GM21825 (cell line): ENCODE measurements around the gene MEIS1.

Experiments used
- ATAC-seq: cut with Tn5 transposase; IDR thresholded peaks from one replicate; pipeline ENCODE4 v1.9.1; 2021; ENCODE audit warnings: mild to moderate bottlenecking, moderate library complexity; ENCODE audit not compliant: unreplicated experiment

The MEIS1 gene

DNA sequence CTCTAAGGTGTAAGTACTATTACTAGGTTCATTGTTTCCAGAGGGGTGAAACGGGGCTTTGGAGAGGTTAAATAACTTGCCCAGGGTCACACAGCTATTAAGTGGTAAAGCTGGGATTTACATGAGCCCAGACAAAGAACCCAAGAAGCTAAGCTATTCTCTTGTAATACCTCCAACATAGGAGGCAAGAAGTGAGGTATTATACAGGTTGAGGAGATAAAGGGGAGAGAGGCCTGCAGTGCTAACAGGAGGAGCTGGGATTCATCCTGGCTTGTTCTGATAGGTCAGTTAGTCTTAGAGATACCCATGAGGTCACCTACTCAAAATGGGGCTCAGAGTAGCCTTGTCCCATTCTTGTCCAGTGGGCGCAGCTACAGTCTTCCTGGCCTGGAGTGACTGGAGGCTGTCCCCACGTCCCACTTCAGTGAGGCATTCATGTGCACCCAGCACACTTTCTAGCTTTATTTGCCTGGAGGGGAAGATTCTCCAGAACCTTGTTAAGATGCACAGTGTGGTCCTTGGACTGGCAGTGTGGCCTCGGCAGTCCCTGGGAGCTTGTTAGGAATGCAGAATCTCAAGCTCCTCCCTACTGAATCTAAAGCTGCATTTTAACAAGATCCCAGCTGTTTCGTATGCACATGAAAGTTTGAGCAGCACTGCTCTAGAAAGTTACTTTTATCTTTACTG is 63.5 kb downstream of the MEIS1 start:
- ATAC-seq = no peak

DNA sequence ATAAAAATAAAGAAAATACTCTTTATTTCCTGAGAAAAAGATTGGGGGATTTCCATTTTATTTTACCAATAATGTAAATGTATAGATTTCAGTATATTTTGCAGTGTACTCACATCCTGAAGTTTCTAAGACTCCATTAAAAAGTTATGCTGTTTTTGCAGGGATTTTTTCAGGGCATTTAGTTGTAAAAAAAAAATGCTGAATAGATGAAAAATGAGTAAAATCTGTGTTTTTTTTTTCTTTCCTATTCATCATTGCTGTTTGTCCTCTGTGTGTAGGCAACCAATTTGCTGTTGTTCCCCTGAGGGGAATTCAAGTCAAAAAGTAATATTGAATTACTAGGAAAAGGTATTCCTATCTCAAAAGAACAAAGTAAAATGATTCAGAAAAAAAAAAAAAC is 66.3 kb downstream of the MEIS1 start:
- no peak for ATAC-seq

DNA sequence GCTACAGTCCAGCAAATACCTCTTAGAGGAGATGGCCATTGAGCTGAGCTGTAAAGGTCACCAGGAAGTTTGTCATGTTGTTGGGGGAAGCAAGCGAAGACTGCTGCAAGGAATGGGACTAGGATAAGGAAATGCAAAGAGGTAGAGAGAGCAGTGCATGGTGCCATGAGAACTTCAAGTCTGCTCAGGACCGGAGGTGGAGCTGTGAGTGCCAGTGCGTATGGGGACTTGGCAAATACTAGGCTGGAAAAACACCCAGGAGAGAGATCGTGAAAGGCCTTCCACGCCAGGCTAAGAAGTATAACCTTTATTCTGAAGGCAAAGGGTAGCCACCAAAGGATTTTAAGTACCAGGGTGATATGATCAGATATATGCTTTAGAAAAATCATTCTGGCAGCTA is 71.3 kb downstream of the MEIS1 start:
- ATAC-seq = no peak

DNA sequence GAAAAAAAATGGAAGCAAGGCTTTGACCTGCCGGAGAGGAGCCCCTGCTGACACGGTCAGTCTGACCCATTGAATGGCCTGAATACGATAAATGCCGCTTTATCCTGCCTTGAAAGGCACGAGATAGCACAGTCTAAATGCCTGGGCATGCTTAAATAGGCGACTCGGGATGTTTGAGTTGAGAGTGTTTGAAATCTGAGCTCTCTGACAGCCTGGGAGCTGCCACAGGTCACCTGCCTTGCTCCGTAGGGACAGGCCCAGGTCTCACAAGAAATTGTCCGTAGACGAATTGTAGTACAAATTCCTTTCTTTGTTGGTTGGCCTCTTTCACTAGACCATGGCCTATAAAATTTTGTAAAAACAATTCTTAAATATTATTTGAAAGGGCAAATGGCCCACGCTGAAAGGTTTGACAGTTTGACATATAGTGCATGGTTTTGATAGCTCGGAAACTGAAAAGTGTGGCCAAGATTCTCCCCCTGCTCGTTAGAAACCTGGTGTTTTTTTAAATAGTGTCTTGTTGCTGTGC is 72.8 kb downstream of the MEIS1 start:
- ATAC-seq = no peak

DNA sequence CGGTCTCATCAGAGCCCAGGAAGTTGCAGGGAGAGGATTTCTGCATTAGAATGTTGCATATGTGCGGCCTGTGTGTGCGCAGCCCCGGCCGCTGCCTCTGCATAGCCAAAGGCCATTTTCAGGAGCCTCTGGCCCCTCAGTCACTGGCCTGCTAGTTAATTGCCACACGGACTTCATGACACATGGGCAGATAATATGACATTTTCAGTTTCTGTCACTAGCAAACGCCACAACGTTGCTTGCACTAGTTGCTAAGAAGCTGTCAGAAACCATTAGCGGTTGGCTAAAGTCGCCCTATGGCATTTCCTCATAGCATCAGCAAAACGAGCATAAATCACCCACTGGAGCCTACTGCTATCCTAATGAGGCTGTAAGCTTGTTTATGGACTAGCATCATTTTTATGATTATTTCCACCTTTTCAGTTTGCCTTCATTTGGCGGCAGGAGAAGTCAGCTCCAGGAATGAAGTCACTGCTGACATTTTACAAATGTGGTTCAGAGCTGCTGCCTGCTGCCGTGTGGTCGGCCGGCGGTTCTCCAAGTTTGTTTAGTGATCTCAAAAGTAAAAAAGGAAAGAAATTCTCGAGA is 73.7 kb downstream of the MEIS1 start:
- ATAC-seq = no peak

DNA sequence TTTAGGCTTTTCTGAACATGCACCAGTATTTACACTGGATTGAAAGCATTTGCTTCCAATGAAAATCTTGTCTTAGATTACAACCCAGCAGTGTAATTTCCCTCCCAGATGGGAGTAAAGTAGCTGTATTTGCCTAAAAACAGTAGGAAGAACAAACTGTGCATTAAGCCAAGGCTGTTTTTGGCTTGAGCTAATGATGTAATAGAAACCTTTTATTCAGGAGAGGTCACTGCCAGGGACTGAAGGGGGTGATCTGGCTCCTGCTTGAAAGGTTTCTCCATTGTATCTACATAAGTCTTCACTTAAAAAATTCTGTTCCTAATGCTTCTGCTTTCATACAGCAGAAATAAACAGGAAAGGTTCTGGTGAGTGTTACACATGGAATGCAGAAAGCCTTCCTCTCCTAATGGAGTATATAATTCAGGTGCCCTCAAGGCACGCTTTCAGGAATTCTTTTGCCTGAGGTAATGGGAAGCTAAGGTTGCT is 74.4 kb downstream of the MEIS1 start:
- no peak for ATAC-seq

DNA sequence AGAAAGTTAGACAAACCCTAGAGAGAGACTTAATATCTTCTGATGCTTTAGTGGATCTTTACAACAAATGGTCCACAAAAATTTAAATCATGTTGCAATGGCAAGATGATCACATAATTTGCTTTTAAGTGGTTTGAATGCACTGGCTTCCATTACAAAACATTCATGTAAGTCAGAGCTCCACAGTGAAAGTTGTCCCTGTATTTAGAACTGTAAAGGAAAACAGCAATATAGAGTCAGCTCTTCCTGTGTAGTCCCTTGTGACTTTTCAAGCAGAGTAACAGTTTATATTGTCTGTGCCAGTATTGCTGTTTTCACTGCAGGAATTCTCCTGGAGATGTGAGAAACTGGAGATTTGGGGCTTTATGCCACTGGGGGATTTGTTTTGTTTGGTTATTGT is 77.7 kb downstream of the MEIS1 start:
- ATAC-seq = no peak

DNA sequence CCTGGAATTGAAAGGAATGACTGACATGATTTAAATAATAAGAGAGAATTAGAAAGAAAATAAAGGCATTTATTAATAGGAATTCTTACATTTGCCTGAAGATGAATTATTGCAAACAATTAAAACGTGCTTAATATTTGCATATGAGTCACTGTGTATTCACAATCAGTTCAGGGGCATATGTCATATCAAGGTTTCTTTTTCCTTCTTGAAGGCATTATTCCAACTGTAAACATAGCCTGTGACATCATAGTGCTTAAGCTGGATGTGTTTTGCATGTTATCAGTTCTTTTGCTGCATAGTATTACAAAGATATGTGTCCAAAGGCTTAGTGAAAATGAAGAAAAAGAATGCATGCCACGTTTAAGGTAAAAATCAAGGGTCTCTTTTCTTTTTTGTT is 80.8 kb downstream of the MEIS1 start:
- ATAC-seq = no peak

DNA sequence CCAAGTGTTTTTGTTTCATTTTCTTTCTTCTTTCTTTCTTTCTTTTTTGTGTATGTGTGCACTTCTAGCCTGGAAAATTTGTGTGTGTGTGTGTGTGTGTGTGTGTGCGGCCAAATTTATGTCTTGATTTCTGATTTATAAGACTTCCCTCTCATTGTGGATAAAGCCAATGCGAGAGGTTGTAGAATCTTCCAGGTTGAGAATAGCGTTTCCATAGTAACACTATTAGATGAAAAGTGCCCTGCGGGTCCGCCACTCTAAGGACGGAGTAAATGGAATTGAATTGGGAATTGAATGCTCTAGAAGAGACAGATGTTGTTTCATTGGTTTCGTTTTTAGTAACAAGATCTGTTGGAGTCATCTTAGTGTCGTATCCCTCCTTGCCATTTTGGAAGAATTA is 81.6 kb downstream of the MEIS1 start:
- ATAC-seq = no peak

DNA sequence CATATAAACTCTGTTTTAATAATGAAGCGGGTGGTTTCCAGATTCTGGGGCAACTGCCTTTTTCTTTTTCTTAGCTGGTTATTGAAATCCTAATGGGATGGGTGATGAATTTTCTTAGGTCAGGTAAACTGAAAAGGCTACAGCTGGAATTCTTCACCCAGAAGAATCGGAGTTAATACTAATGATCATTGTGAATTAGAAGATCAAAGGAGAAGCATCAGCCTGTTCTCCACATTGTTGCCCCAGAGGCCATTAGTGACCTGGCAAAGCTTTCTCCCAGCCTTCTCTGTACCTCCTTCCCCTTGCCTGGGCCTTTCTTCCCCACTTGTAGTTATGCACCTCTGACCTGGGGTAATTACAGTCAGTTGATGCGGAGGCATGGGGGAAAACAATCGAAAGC is 82.8 kb downstream of the MEIS1 start:
- no peak for ATAC-seq

DNA sequence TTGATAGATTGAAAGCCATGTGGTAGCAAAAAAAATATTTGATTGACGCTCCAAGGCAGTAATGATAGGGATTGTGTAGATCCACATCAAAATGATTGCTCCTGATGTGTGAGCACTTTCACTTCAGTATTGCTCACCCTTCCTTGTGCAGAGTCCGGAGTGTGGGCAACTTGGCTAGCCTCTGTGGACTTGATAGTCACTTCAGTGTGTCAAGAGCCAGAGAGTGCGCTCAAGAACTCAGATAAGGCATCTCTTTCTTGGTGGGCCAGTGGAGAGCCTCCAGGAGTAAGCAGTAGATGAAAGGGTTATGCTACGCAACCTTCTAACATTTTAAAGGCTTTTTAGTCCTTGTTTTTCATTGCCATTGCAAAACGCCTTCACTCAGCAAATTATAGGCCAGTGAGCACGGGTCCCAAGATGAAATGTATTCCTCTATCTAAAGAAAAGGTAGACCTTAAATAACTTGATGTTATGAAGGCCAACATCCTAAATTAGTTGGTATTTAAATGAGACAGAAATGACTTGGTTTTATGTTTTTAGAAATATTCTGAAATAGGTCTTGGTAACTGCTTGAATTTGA is 84.4 kb downstream of the MEIS1 start:
- no peak for ATAC-seq

DNA sequence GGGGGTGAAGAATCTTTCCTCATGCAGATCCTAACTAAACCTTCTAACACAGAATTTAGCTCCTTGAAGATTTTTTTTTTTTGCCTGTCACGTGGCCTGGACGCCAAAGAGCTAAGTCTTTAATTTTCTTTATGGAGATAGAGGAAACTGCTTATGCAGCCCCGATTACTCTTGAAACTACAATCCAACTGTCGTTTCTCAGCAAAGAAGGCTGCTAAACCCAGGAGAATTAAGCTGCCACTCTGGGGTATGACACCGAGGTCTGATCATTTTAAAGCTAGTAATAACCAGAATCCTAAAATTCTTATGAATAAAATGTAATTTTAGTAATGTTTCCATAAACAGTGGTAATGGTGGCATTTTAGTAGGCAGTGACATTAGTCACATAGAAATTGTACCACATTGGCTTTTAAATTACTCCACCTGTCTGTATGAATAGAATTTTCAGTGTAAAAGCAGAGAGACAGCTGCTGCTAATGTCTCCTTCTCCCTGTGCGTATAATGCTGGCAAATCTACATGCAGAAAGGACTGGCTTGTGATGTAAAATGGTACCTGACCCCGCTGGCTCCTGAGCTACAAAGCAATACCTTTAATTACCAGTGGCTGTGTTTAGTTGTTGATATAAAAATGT is 86.5 kb downstream of the MEIS1 start:
- no peak for ATAC-seq

DNA sequence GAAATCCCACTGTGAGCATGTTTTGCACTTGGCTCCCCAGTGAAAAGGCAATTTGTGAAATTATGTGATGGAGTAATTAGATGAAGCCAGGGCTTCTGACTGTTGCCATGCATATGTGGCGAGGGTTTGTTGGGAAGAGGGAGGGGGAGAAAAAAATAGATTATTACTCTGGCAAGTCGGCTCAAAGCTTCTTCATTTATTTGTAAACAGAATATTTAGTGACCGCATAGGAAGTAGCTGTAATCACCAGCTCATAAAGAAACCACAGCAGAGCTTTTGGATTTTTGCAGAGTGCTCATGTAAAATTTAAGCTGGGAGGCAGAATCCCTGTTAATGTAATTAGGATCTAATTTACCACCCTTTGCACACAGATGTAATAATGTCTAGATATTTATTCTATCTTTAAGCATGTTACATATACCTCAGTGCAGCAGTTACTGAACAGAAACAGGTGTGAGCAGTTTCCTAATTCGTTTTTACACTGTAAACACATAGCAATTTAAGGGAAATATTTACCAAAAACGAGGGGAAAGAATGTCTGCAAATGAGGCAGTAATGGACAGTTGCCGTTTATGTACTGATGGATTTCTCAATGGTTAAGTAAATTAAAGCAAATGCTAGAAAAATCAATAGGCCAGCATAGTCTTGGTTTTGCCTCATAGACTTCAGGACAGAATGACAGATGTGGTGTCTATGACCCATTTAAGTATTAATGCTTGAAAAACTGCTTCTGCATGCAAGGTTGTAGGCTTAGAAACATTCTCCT is 87.9 kb downstream of the MEIS1 start:
- no peak for ATAC-seq

DNA sequence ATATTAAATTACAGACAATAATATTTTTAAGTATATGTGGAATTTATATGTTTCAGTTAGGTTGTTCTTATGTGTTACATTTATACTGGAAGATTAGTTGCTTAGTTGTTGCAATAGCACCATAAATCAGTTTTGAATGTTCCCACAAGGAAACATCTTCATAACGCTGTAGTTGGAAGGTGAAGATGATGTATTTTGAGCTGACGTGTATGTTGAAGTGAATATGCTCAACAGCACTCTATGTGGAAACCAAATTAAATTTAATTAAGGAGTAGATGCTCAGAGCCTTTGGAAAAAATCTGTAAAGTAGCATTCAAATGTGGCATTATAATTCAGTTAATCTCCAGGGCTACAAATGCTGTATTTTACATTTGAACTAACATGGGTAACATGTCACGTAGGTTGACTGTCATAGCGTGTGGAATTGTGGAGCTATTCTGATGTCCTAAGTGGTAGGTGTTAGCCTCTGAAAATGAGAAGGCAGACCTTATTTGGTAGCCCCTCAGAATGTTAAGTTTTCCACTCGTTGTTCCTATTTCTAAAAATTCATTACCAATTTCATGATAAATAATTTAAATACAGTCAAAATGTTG is 88.5 kb downstream of the MEIS1 start:
- no peak for ATAC-seq

DNA sequence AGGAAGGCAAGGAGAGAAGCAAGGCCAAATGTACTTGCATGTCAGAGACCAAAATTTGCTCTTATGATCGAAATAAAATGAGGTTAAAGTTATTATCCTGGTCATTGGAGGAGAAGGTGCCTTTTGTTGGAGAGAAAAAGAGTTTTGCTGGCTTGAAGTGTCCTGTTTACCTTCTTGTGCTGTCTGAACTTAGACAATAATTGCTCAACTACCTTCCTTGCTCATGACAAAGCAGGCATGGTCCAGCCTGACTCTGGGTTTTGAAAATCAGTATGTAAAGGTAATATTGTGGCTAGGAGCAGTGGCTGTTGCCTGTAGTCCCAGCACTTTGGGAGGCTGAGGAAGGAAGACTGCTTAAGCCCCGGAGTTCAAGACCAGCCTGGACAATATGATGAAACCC is 89.1 kb downstream of the MEIS1 start:
- no peak for ATAC-seq

DNA sequence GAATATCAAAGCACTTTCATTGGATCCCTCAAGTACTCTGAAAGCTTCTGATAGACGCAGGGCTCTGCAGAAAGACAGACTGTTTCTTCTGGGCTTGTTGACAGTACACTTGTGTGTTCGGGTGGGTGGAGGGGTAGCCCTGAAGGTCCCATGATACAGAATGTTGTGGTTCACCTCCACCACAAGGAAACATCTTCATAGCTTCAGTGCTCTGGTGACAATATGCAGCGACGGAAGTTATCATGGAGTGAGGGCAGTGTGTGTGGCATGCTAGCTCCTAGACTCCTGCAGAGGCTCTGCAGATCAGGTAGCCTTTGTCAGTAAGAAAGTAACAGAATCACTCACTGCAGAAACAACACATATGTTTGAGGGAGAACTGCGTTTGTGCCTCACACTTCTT is 90.7 kb downstream of the MEIS1 start:
- ATAC-seq = no peak

DNA sequence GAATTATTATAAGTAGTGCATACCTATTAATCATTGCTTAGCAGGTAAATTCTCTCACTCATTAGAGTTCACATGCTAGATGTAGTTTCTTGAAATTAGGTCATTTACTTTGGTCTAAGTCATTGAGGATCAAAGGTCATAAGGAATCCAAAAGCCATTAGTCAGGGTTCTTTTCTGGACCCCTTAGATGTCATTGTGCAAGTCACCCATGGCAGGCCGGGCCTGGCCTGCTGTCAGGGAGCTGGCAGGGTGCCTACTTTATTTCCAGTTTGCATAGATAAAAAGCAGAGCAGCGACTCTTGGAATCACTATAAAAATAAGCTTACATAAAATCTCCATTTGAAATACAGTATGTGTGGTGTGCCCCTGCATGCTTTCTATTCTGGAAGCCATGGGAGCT is 91.3 kb downstream of the MEIS1 start:
- no peak for ATAC-seq

DNA sequence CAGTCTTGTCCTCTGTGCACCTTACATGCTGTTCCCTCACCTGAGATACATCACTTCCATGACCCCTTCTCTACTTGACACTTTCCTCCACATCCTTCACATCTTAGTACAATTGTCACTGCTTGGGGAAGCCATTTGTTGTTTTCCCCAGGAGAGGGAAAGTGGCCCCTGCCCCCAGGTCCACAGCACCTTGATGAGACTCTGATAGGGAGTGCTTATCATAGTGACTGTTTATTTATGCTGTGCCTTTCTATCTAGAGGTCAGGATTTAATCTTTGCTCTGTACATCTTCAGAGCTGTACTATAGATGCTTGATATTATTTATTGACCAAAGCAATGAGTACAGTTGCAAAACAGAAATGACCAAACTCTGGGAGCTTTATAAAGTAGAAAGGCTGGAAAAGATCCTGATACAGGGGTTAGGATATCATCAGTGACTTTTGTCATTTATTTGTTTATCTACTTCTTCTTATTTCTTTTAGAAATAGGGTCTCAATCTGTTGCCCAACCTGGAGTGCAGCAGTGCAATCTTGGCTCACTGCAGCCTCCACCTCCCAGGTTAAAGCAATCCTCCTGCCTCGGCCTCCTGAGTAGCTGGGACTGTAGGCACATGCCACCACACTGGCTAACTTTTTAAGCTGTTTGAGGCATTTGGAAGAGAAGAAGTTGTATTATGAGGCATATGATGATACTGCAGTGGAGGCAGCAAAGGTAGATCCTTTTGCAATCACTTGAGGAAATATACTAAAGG is 94.2 kb downstream of the MEIS1 start:
- ATAC-seq = no peak

DNA sequence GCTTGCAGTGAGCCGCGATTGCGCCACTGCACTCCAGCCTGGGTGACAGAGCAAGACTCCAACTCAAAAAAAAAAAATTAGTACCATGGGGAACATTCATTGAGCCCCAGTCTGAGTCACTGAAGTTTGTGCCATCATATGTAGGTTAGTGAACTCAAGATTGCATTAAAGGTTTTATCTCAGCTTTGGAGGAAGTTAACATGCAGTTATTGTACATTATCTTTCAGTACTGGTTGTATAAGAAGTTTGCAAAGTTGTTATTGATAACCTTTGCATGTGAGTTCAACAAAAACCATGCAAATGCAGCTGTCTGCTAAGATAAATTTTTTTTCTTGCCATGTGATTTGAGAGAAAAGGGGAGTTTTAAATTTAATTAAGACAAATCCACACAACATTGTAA is 95.7 kb downstream of the MEIS1 start:
- no peak for ATAC-seq

DNA sequence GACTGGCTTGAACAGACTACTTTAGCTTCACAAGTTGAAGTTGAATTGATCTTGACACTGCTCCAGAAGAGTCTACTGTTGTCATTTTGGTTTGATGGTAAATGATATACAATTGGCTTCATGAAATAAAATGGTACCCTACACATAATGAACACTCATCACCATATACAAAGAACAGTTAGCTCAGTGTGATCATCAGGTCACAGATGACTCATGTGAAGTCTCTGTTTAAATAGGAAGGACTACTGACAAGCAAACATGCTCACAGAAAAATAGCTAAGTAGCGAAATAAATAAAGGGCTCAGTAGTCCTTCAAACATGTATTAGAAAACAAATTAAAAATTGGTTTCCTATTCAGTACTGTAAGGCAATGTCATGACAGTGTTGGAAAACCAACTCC is 96.2 kb downstream of the MEIS1 start:
- ATAC-seq = no peak
